Mononuclear cell (primary cell): Measurements from ENCODE around the gene BPIFB3. TPM values are rescaled to one million over a fixed set of nuclear protein-coding genes. Genes with fewer than 3 reads are reported as not detected.

ENCODE experiments used
- H3K27me3 ChIP-seq: 2 replicates; pipeline ENCODE4 v1.6.0; 2011; ENCODE audit warnings: low read length, control low read depth; ENCODE audit not compliant: insufficient read depth
- H3K4me1 ChIP-seq: 2 replicates; pipeline ENCODE4 v1.5.1; 2011; ENCODE audit warnings: mild to moderate bottlenecking, low read length, control low read depth; ENCODE audit not compliant: insufficient read depth
- H3K4me3 ChIP-seq: 2 replicates; pipeline ENCODE4 v1.5.1; 2011; ENCODE audit warnings: mild to moderate bottlenecking, low read length, moderate library complexity
- H3K9me3 ChIP-seq: 2 replicates; pipeline ENCODE4 v1.5.1; 2011; ENCODE audit warnings: low read depth, mild to moderate bottlenecking, control low read depth, low read length
- total RNA-seq: library from RNA; depleted of rRNA; stranded (reverse); fragments of >200 nt; gene quantifications from one replicate; pipeline ENCODE4 v1.2.3, GENCODE V29; 2012

The BPIFB3 gene
- total RNA-seq, 1 donor = not detected

- Histone ChIP-seq H3K9me3 (no peaks in the 10 kb centered on the region), H3K4me3 (no peak overlapping the region), H3K27me3 (no peaks in the 10 kb centered on the region), H3K4me1 (no peaks in the 10 kb centered on the region)
Observed at GRCh38 chr20:33061658-33062028, 7.9 kb downstream of the BPIFB3 start.

GRCh38 chr20:33062105-33062824, 8.6 kb downstream of the BPIFB3 start:
- H3K4me3 ChIP-seq = no peak overlapping the region
- H3K9me3 ChIP-seq = no peaks in the 10 kb centered on the region
- no peaks in the 10 kb centered on the region for H3K4me1 ChIP-seq
- H3K27me3 ChIP-seq = no peaks in the 10 kb centered on the region

GRCh38 chr20:33062825-33063149, 9.1 kb downstream of the BPIFB3 start:
- Histone ChIP-seq H3K27me3 (no peaks in the 10 kb centered on the region), H3K4me3 (no peak overlapping the region), H3K9me3 (no peaks in the 10 kb centered on the region), H3K4me1 (peaks cover 2% of the 10 kb centered on the region)

GRCh38 chr20:33063271-33063670, 9.6 kb downstream of the BPIFB3 start:
- Histone ChIP-seq H3K27me3 (no peaks in the 10 kb centered on the region), H3K9me3 (no peaks in the 10 kb centered on the region), H3K4me3 (no peak overlapping the region), H3K4me1 (peaks cover 7% of the 10 kb centered on the region)

- peaks cover 7% of the 10 kb centered on the region for H3K4me1 ChIP-seq
- H3K9me3 ChIP-seq = no peaks in the 10 kb centered on the region
- no peak overlapping the region for H3K4me3 ChIP-seq
- no peaks in the 10 kb centered on the region for H3K27me3 ChIP-seq
Observed at GRCh38 chr20:33064572-33065287, 11.0 kb downstream of the BPIFB3 start.

GRCh38 chr20:33065785-33066184, 12.1 kb downstream of the BPIFB3 start:
- Histone ChIP-seq H3K4me1 (peaks cover 7% of the 10 kb centered on the region), H3K9me3 (no peaks in the 10 kb centered on the region), H3K4me3 (no peak overlapping the region), H3K27me3 (no peaks in the 10 kb centered on the region)

GRCh38 chr20:33067806-33068205, 14.1 kb downstream of the BPIFB3 start:
- H3K4me1 ChIP-seq = peaks cover 7% of the 10 kb centered on the region
- no peaks in the 10 kb centered on the region for H3K27me3 ChIP-seq
- no peaks in the 10 kb centered on the region for H3K9me3 ChIP-seq
- H3K4me3 ChIP-seq = no peak overlapping the region

GRCh38 chr20:33068251-33068939, 14.7 kb downstream of the BPIFB3 start:
- no peaks in the 10 kb centered on the region for H3K9me3 ChIP-seq
- no peak overlapping the region for H3K4me3 ChIP-seq
- no peaks in the 10 kb centered on the region for H3K27me3 ChIP-seq
- H3K4me1 ChIP-seq = peaks cover 7% of the 10 kb centered on the region

GRCh38 chr20:33069673-33070072, 16.0 kb downstream of the BPIFB3 start:
- Histone ChIP-seq H3K27me3 (no peaks in the 10 kb centered on the region), H3K4me3 (no peak overlapping the region), H3K9me3 (no peaks in the 10 kb centered on the region), H3K4me1 (peaks cover 7% of the 10 kb centered on the region)

- H3K27me3 ChIP-seq = no peaks in the 10 kb centered on the region
- no peak overlapping the region for H3K4me3 ChIP-seq
Observed at GRCh38 chr20:33070111-33071053, 16.7 kb downstream of the BPIFB3 start.

GRCh38 chr20:33071198-33071597, 17.5 kb downstream of the BPIFB3 start:
- H3K9me3 ChIP-seq = no peaks in the 10 kb centered on the region
- H3K4me3 ChIP-seq = no peak overlapping the region
- H3K4me1 ChIP-seq = peaks cover 7% of the 10 kb centered on the region
- no peaks in the 10 kb centered on the region for H3K27me3 ChIP-seq

More at GRCh38 chr20:33070111-33071053, 16.7 kb downstream of the BPIFB3 start:
- H3K4me1 ChIP-seq = peaks cover 7% of the 10 kb centered on the region
- H3K9me3 ChIP-seq = no peaks in the 10 kb centered on the region

- Histone ChIP-seq H3K4me1 (peaks cover 7% of the 10 kb centered on the region), H3K4me3 (no peak overlapping the region), H3K9me3 (no peaks in the 10 kb centered on the region), H3K27me3 (no peaks in the 10 kb centered on the region)
Observed at GRCh38 chr20:33072362-33072761, 18.7 kb downstream of the BPIFB3 start.

GRCh38 chr20:33072813-33073212, 19.1 kb downstream of the BPIFB3 start:
- H3K4me3 ChIP-seq = no peak overlapping the region
- H3K4me1 ChIP-seq = peaks cover 5% of the 10 kb centered on the region
- H3K27me3 ChIP-seq = no peaks in the 10 kb centered on the region
- no peaks in the 10 kb centered on the region for H3K9me3 ChIP-seq

- H3K27me3 ChIP-seq = no peaks in the 10 kb centered on the region
- no peak overlapping the region for H3K4me3 ChIP-seq
- no peaks in the 10 kb centered on the region for H3K4me1 ChIP-seq
- H3K9me3 ChIP-seq = no peaks in the 10 kb centered on the region
Observed at GRCh38 chr20:33074675-33075074, 21.0 kb downstream of the BPIFB3 start.

GRCh38 chr20:33075281-33075680, 21.6 kb downstream of the BPIFB3 start:
- H3K4me3 ChIP-seq = no peak overlapping the region
- no peaks in the 10 kb centered on the region for H3K4me1 ChIP-seq
- no peaks in the 10 kb centered on the region for H3K9me3 ChIP-seq
- no peaks in the 10 kb centered on the region for H3K27me3 ChIP-seq
